GM12878 (cell line): ENCODE data around the gene FBXL7. TPM values are rescaled to one million over a fixed set of nuclear protein-coding genes. Genes with fewer than 3 reads are reported as not detected.

Experiments
- ATAC-seq: fragments of 200-7000 bp; cut with Tn5 transposase; 3 replicates; pipeline ENCODE4 v1.9.1; 2020; ENCODE audit warnings: mild to moderate bottlenecking, moderate library complexity
- BruUV-seq: library from RNA; stranded (reverse); fragments of 400-500 nt; replicated peaks from 2 replicates; lab custom pipeline; 2021; lab: Mats Ljungman, UMichigan
- CTCF ChIA-PET: fragments of 300-600 bp; sonication (Branson Sonifier 250); formaldehyde crosslinking; extraction: SDS; loops from one replicate; lab custom pipeline; 2021; ENCODE audit warnings: inconsistent platforms; lab: Yijun Ruan, JAX
- POLR2A ChIA-PET: fragments of 350-600 bp; formaldehyde crosslinking; extraction: SDS; loops from one replicate; lab custom pipeline; 2021; ENCODE audit warnings: inconsistent platforms; lab: Charles Lee
- RAD21 ChIA-PET: fragments of 300-600 bp; sonication (Branson Sonifier 250); formaldehyde crosslinking; loops from one replicate; lab custom pipeline; 2023; ENCODE audit warnings: antibody characterized with exemption; ENCODE audit not compliant: unreplicated experiment; lab: Charles Lee
- SMC1A ChIA-PET: fragments of 300-600 bp; sonication (Branson Sonifier 250); formaldehyde crosslinking; loops from one replicate; lab custom pipeline; 2023; ENCODE audit not compliant: unreplicated experiment, uncharacterized antibody; lab: Charles Lee
- DNase-seq: peaks from one replicate; pipeline ENCODE4 v3.0.0-alpha.2; 2011; ENCODE audit warnings: low read depth, low spot score
- FAIRE-seq: peaks from 3 replicates; lab custom pipeline; 2011; peaks lifted over from hg19 to GRCh38; lab: Jason Lieb, UNC
- H2AFZ ChIP-seq: 2 replicates; pipeline ENCODE4 v1.6.0; 2011; ENCODE audit warnings: low read depth, low read length, control low read depth; ENCODE audit not compliant: control insufficient read depth
- H3K27ac ChIP-seq: 2 replicates; pipeline ENCODE4 v1.5.1; 2011; ENCODE audit warnings: control low read depth; ENCODE audit not compliant: control insufficient read depth, insufficient read depth
- H3K27me3 ChIP-seq, 2 experiments: replicated peaks in 1 of 2; 2 replicates each; pipeline versions ENCODE4 v1.6.0 to v1.6.1; 2011; ENCODE audit warnings: low read length in 1 of 2; ENCODE audit not compliant: control insufficient read depth in 2 of 2, insufficient read depth in 2 of 2
- H3K36me3 ChIP-seq, 2 experiments: 2 replicates each; pipeline ENCODE4 v1.5.1; 2011; ENCODE audit warnings: low read length in 1 of 2; ENCODE audit not compliant: control insufficient read depth in 2 of 2, insufficient read depth in 2 of 2
- H3K4me1 ChIP-seq: 2 replicates; pipeline ENCODE4 v1.6.1; 2011; ENCODE audit warnings: mild to moderate bottlenecking, low read length, moderate library complexity, mixed read lengths; ENCODE audit not compliant: control insufficient read depth, insufficient read depth
- H3K4me2 ChIP-seq: 2 replicates; pipeline ENCODE4 v1.6.0; 2011; ENCODE audit warnings: control low read depth; ENCODE audit not compliant: control insufficient read depth, insufficient read depth
- H3K4me3 ChIP-seq: fragments of 200-600 bp; sonication (generic); 2 replicates; pipeline ENCODE4 v1.5.1; 2016
- H3K79me2 ChIP-seq: 2 replicates; pipeline ENCODE4 v1.6.0; 2011; ENCODE audit warnings: low read length; ENCODE audit not compliant: control insufficient read depth, insufficient read depth
- H3K9ac ChIP-seq: 2 replicates; pipeline ENCODE4 v1.8.0; 2011; ENCODE audit warnings: low read length, control low read depth, mixed read lengths; ENCODE audit not compliant: control insufficient read depth, insufficient read depth
- H3K9me3 ChIP-seq: replicated peaks from 3 replicates; pipeline ENCODE4 v1.5.1; 2011; ENCODE audit warnings: mild to moderate bottlenecking, low read length; ENCODE audit not compliant: control insufficient read depth, insufficient read depth
- H4K20me1 ChIP-seq: 2 replicates; pipeline ENCODE4 v1.6.0; 2011; ENCODE audit not compliant: control insufficient read depth, insufficient read depth
- ASH2L ChIP-seq: fragments of 300-600, 200-600 bp; sonication (generic); IDR thresholded peaks from 2 replicates; pipeline ENCODE4 v1.6.1; 2017; ENCODE audit warnings: low read depth, mild to moderate bottlenecking, borderline replicate concordance
- BCL11A ChIP-seq: IDR thresholded peaks from 2 replicates; pipeline ENCODE4 v1.6.1; 2011; ENCODE audit warnings: low read depth, low read length
- CHD4 ChIP-seq: fragments of 200-600 bp; sonication (generic); IDR thresholded peaks from 2 replicates; pipeline ENCODE4 v1.6.1; 2016; ENCODE audit warnings: mild to moderate bottlenecking
- EED ChIP-seq: sonication (generic); IDR thresholded peaks from 2 replicates; pipeline ENCODE4 v1.6.1; 2016; ENCODE audit warnings: antibody characterized with exemption, low read depth
- FOXK2 ChIP-seq: fragments of 450-650 bp; IDR thresholded peaks from 2 replicates; pipeline ENCODE4 v1.6.1; 2017; ENCODE audit warnings: mild to moderate bottlenecking, moderate library complexity
- JUNB ChIP-seq: IDR thresholded peaks from 2 replicates; pipeline ENCODE4 v1.6.1; 2016; ENCODE audit warnings: antibody characterized with exemption, mild to moderate bottlenecking
- LARP7 ChIP-seq: fragments of 450-650 bp; IDR thresholded peaks from 2 replicates; pipeline ENCODE4 v1.6.1; 2017; ENCODE audit warnings: mild to moderate bottlenecking
- MTA2 ChIP-seq: fragments of 450-650 bp; IDR thresholded peaks from 2 replicates; pipeline ENCODE4 v1.6.1; 2016; ENCODE audit warnings: low read depth, mild to moderate bottlenecking, moderate library complexity
- NFYB ChIP-seq: IDR thresholded peaks from 2 replicates; pipeline ENCODE4 v1.6.1; 2011; ENCODE audit warnings: low read depth, mild to moderate bottlenecking, low read length, improper control_type of control experiment, moderate library complexity; ENCODE audit not compliant: insufficient read depth
- POLR2AphosphoS5 ChIP-seq: IDR thresholded peaks from 2 replicates; pipeline ENCODE4 v1.6.1; 2011; ENCODE audit warnings: mild to moderate bottlenecking, low read length, inconsistent platforms
- SP1 ChIP-seq: IDR thresholded peaks from one replicate; pipeline ENCODE4 v1.6.1; 2011; ENCODE audit warnings: low read depth, low read length
- STAT1 ChIP-seq: fragments of 450-650 bp; conservative IDR thresholded peaks from 2 replicates; pipeline ENCODE4 v1.6.1; 2014; ENCODE audit warnings: antibody characterized with exemption, mild to moderate bottlenecking
- TAF1 ChIP-seq: IDR thresholded peaks from 2 replicates; pipeline ENCODE4 v1.6.1; 2011; ENCODE audit warnings: mild to moderate bottlenecking, low read depth, low read length, borderline replicate concordance
- WRNIP1 ChIP-seq: IDR thresholded peaks from 2 replicates; pipeline ENCODE4 v1.6.1; 2011; ENCODE audit warnings: low read depth, low read length, improper control_type of control experiment, borderline replicate concordance
- ZNF217 ChIP-seq: fragments of 450-650 bp; IDR thresholded peaks from 2 replicates; pipeline ENCODE4 v1.6.1; 2017; ENCODE audit warnings: antibody characterized with exemption, mild to moderate bottlenecking
- WGBS: methylation state at CpG from one replicate; pipeline ENCODE4 v1.1.6; 2016; ENCODE audit warnings: low lambda C conversion rate; ENCODE audit not compliant: insufficient replicate concordance, insufficient coverage; ENCODE audit errors: missing lambda C conversion rate; 5-methylcytosine and 5-hydroxymethylcytosine counted together
- in situ Hi-C: fragments of 300-500 bp; cut with MboI; formaldehyde crosslinking; loops from 9 replicates; pipeline ENCODE4 v1.14.3; 2018; ENCODE audit warnings: mixed read lengths
- intact Hi-C: fragments of 100-400 bp; cut with micrococcal nuclease; formaldehyde crosslinking; loops from one replicate; pipeline ENCODE4 v1.14.2; 2022; ENCODE audit not compliant: unreplicated experiment
- polyA plus RNA-seq, 11 experiments: library from polyadenylated mRNA; depleted of rRNA in 4 of 11; unstranded in 6 of 11; stranded (reverse) in 5 of 11; fragments of >200 nt; fragmentation: Nextera tagmentation in 4 of 11; fragmentation: Illumina TruSeq in 1 of 11; extraction: Ambion mirVana in 4 of 11; extraction: Trizol in 1 of 11; gene quantifications; 1 replicate in 1 of 11; 2 replicates in 10 of 11; pipeline versions ENCODE4 v1.2.1 to v1.2.3, GENCODE V29; 2011 to 2016; ENCODE audit warnings: inconsistent platforms in 2 of 11, missing spikeins in 2 of 11, low read depth in 1 of 11
- total RNA-seq, 4 experiments: library from RNA; depleted of rRNA in 3 of 4; stranded (reverse); fragments of >200 nt in 3 of 4; fragmentation: Illumina TruSeq in 1 of 4; extraction: Trizol in 1 of 4; gene quantifications; 2 replicates each; pipeline versions ENCODE4 v1.2.1 to v1.2.3, GENCODE V29; 2013 to 2021
- TF ChIP-seq, protein P1 (sequence below): fragments of 150-350 bp; IDR thresholded peaks from 2 replicates; pipeline ENCODE4 v1.6.1; 2016; ENCODE audit warnings: low read depth, low read length
- TF ChIP-seq, protein P2 (sequence below), 3 experiments: IDR thresholded peaks in 2 of 3; conservative IDR thresholded peaks in 1 of 3; 2 replicates each; pipeline ENCODE4 v1.5.1; 2011; ENCODE audit warnings: low read depth in 3 of 3, low read length in 3 of 3, mild to moderate bottlenecking in 3 of 3, control low read depth in 2 of 3, moderate library complexity in 2 of 3, inconsistent platforms in 1 of 3, mixed read lengths in 1 of 3; ENCODE audit not compliant: control insufficient read depth in 2 of 3, insufficient read depth in 1 of 3; ENCODE audit errors: extremely low read depth in 1 of 3
- TF ChIP-seq, protein P3 (sequence below): IDR thresholded peaks from 2 replicates; pipeline ENCODE4 v1.6.1; 2011; ENCODE audit warnings: borderline replicate concordance, low read depth, mild to moderate bottlenecking, moderate library complexity, low read length; ENCODE audit not compliant: insufficient read depth, poor library complexity, severe bottlenecking

Gene FBXL7
- total and polyA plus RNA-seq, 10 of the 15 experiments (the other 5 are each of a cell fraction or from before 2014, with no cell fraction given) = 0.03 to 0.44 (median 0.16) TPM

DNA sequence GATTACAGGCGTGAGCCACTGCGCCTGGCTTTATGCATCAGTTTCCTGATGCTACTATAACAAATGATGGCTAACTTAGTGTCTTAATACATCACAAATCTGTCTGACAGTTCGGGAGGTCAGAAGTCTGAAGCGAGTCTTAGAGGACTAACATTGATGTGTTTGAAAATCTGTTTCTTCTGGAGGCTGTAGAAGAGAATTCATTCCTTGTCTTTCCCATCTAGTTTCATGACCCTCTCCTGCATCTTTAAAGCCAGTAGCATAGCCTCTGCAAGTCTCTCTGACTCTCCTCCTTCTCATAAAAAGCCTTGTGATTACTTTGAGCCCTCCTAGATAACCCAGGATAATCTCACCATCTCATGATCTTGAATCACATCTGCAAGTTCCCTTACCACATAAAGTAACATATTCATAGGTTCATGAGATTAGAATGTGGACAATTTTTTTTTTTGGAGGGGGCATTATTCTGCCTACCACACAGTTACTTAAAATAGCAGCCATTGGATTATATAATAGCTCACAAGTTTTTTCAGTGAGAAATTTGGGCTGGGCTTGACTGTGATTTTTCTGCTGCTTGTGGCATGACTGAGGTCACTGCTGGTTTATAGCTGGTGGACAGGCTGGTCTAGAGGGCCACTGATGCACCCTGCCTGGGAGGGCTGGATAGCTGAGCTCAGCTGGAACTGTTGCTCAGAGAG is 134.8 kb downstream of the FBXL7 start:
- POLR2A ChIA-PET = no interaction called here
- CTCF ChIA-PET = no interaction called here
- intact Hi-C loops = no loop called here
- no peak for FAIRE-seq
- Histone ChIP-seq H3K4me1 (no peaks in the 10 kb centered on the region), H3K4me3 (no peak overlapping the region), H3K4me2 (no peak overlapping the region), H2AFZ (no peak overlapping the region), H4K20me1 (no peaks in the 10 kb centered on the region), H3K9me3 (no peaks in the 10 kb centered on the region), H3K9ac (no peak overlapping the region), H3K27ac (no peak overlapping the region), H3K27me3 (no peaks in the 10 kb centered on the region), H3K36me3 (no peaks in the 10 kb centered on the region), H3K79me2 (no peaks in the 10 kb centered on the region)
- 15% methylated on average over 4 of the region's 4 CpGs for WGBS
- DNase-seq = no peak
- no TSS peak for BruUV-seq
- SMC1A ChIA-PET = no interaction called here
- ATAC-seq = no peak
- RAD21 ChIA-PET = no interaction called here
- in situ Hi-C loops = no loop called here
- no peak for TF ChIP-seq ASH2L
- TF ChIP-seq WRNIP1 = no peak
- TF ChIP-seq EED = no peak
- no peak for TF ChIP-seq TAF1
- TF ChIP-seq NFYB = no peak
- TF ChIP-seq SP1 = no peak
- TF ChIP-seq, protein P1, sequence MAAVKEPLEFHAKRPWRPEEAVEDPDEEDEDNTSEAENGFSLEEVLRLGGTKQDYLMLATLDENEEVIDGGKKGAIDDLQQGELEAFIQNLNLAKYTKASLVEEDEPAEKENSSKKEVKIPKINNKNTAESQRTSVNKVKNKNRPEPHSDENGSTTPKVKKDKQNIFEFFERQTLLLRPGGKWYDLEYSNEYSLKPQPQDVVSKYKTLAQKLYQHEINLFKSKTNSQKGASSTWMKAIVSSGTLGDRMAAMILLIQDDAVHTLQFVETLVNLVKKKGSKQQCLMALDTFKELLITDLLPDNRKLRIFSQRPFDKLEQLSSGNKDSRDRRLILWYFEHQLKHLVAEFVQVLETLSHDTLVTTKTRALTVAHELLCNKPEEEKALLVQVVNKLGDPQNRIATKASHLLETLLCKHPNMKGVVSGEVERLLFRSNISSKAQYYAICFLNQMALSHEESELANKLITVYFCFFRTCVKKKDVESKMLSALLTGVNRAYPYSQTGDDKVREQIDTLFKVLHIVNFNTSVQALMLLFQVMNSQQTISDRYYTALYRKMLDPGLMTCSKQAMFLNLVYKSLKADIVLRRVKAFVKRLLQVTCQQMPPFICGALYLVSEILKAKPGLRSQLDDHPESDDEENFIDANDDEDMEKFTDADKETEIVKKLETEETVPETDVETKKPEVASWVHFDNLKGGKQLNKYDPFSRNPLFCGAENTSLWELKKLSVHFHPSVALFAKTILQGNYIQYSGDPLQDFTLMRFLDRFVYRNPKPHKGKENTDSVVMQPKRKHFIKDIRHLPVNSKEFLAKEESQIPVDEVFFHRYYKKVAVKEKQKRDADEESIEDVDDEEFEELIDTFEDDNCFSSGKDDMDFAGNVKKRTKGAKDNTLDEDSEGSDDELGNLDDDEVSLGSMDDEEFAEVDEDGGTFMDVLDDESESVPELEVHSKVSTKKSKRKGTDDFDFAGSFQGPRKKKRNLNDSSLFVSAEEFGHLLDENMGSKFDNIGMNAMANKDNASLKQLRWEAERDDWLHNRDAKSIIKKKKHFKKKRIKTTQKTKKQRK = no peak
- no peak for TF ChIP-seq ZNF217
- TF ChIP-seq LARP7 = no peak
- TF ChIP-seq FOXK2 = no peak
- no peak for TF ChIP-seq BCL11A
- no peak for TF ChIP-seq CHD4
- TF ChIP-seq MTA2 = no peak
- TF ChIP-seq JUNB = no peak
- TF ChIP-seq STAT1 = no peak
- TF ChIP-seq, protein P2, sequence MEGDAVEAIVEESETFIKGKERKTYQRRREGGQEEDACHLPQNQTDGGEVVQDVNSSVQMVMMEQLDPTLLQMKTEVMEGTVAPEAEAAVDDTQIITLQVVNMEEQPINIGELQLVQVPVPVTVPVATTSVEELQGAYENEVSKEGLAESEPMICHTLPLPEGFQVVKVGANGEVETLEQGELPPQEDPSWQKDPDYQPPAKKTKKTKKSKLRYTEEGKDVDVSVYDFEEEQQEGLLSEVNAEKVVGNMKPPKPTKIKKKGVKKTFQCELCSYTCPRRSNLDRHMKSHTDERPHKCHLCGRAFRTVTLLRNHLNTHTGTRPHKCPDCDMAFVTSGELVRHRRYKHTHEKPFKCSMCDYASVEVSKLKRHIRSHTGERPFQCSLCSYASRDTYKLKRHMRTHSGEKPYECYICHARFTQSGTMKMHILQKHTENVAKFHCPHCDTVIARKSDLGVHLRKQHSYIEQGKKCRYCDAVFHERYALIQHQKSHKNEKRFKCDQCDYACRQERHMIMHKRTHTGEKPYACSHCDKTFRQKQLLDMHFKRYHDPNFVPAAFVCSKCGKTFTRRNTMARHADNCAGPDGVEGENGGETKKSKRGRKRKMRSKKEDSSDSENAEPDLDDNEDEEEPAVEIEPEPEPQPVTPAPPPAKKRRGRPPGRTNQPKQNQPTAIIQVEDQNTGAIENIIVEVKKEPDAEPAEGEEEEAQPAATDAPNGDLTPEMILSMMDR (IDR thresholded peaks at IDR 0.05 in 2 of 3, conservative IDR thresholded peaks at IDR 0.05 in 1 of 3; ENCODE audit: control insufficient read depth in 2 of 3, extremely low read depth in 1 of 3, insufficient read depth in 1 of 3, low read depth in 3 of 3, low read length in 3 of 3) = no peak
- TF ChIP-seq, protein P3, sequence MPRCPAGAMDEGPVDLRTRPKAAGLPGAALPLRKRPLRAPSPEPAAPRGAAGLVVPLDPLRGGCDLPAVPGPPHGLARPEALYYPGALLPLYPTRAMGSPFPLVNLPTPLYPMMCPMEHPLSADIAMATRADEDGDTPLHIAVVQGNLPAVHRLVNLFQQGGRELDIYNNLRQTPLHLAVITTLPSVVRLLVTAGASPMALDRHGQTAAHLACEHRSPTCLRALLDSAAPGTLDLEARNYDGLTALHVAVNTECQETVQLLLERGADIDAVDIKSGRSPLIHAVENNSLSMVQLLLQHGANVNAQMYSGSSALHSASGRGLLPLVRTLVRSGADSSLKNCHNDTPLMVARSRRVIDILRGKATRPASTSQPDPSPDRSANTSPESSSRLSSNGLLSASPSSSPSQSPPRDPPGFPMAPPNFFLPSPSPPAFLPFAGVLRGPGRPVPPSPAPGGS = no peak
- TF ChIP-seq POLR2AphosphoS5 = no peak
